Heart left ventricle (tissue), 16 donors: ENCODE results near the gene GGT6. TPM values are rescaled to one million over a fixed set of nuclear protein-coding genes. Genes with fewer than 3 reads are reported as not detected.

Source experiments
- ATAC-seq, 4 donors: fragments of 200-7000 bp; cut with Tn5 transposase; one replicate each; pipeline ENCODE4 v1.9.1; 2020 to 2022; ENCODE audit warnings: moderate library complexity in 4 of 4, mild to moderate bottlenecking in 3 of 4, moderate number of reproducible peaks in 1 of 4
- DNase-seq, 5 donors: peaks; one replicate each; pipeline ENCODE4 v3.0.0-alpha.2; 2020
- H3K27ac ChIP-seq, 12 donors: fragments of 200-600 bp; sonication (generic) in 4 of 12; one replicate each; pipeline versions ENCODE4 v1.5.0 to v1.8.0; 2016 to 2022; ENCODE audit warnings: mild to moderate bottlenecking in 2 of 12
- H3K27me3 ChIP-seq, 9 donors: fragments of 200-600 bp; sonication (generic) in 2 of 9; one replicate each; pipeline versions ENCODE4 v1.5.1 to v1.8.0; 2016 to 2022; ENCODE audit warnings: mild to moderate bottlenecking in 3 of 9
- H3K36me3 ChIP-seq, 9 donors: fragments of 200-600 bp; sonication (generic) in 2 of 9; one replicate each; pipeline versions ENCODE4 v1.5.0 to v1.8.0; 2018 to 2022; ENCODE audit warnings: mild to moderate bottlenecking in 2 of 9
- H3K4me1 ChIP-seq, 12 donors: fragments of 200-600 bp; sonication (generic) in 4 of 12; one replicate each; pipeline versions ENCODE4 v1.5.0 to v1.8.0; 2016 to 2022; ENCODE audit warnings: mild to moderate bottlenecking in 3 of 12
- H3K4me3 ChIP-seq, 12 donors: fragments of 200-600 bp; sonication (generic) in 4 of 12; one replicate each; pipeline versions ENCODE4 v1.5.0 to v1.8.0; 2017 to 2022; ENCODE audit warnings: mild to moderate bottlenecking in 9 of 12, moderate library complexity in 4 of 12
- H3K9me3 ChIP-seq, 12 donors: fragments of 200-600 bp; sonication (generic) in 4 of 12; one replicate each; pipeline versions ENCODE4 v1.5.0 to v1.8.0; 2016 to 2022; ENCODE audit warnings: mild to moderate bottlenecking in 1 of 12
- CTCF ChIP-seq, 12 donors: fragments of 200-600 bp; sonication (generic) in 4 of 12; IDR thresholded peaks; one replicate each; pipeline versions ENCODE4 v1.5.0 to v1.8.0; 2018 to 2022; ENCODE audit warnings: antibody characterized with exemption in 12 of 12, mild to moderate bottlenecking in 5 of 12
- POLR2A ChIP-seq, 2 donors: fragments of 450-650 bp; IDR thresholded peaks; one replicate each; pipeline ENCODE4 v1.6.1; 2017; ENCODE audit warnings: antibody characterized with exemption in 2 of 2, mild to moderate bottlenecking in 2 of 2, moderate library complexity in 2 of 2
- WGBS, 4 donors: extraction: QIAGEN DNeasy Blood & Tissue Kit in 2 of 4; methylation state at CpG; one replicate each; pipeline versions ENCODE4 v1.1.5 to v1.1.7; 2013 to 2018; 5-methylcytosine and 5-hydroxymethylcytosine counted together
- intact Hi-C, 10 donors: fragments of 100-400 bp; cut with DNase I; formaldehyde crosslinking; loops; one replicate each; pipeline versions ENCODE4 v1.11.1 to v1.14.2; 2022
- polyA plus RNA-seq, 2 donors: library from polyadenylated mRNA; stranded (reverse); fragments of 200-250 nt; gene quantifications; one replicate each; pipeline ENCODE4 v1.2.3, GENCODE V29; 2013
- total RNA-seq, 9 donors: library from RNA; depleted of rRNA in 2 of 9; stranded (reverse); fragments of >200 nt in 2 of 9; fragmentation: NEBNext Ultra II Directional in 3 of 9; extraction: Animal tissue kit (Norgen Biotek cat#: 25700) in 3 of 9; gene quantifications; one replicate each; pipeline versions ENCODE4 v1.1.0 to v1.2.4, GENCODE V29; 2016 to 2023
- donor health status: ischemic (EF 13 %, LVEDD 7.1; RV severe dilation, severe dysfunction).
- donor health status: healthy with polysubstance abuse.
- donor health status: DM: no; HTN: yes; CAD: no.
- donor health status: DM: no; HTN: no; CAD: no.
- donor health status: ischemic (EF 25% LVEDD 6.9; RV normal size, moderate dysfunction).
- donor health status: ischemic (EF 25% LVEDD 5.7; RV mildly dilated, moderate dysfunction).
- donor health status: healthy.
- donor health status: DM: yes; HTN: yes; CAD: no.
- donor health status: ischemic (EF 35%, LVEDD 5.7; RV mildly dilated, moderate dysfunction).
- donor health status: nonischemic (EF 11% LVEDD 7.7; RV severe dilation, severe dysfunction).
- donor health status: DM: yes; HTN: yes; CAD: no.
- donor health status: PGD.
- donor health status: ischemic (EF 29% LVEDD 5.4; RV normal size, mild dysfunction).
- donor health status: nonischemic (EF 23%, LVEDD 6.1; RV moderate dilation, normal function).

GGT6 gene
- total and polyA plus RNA-seq, 11 donors, result not detected

- ATAC-seq, result no peak
- no peak for DNase-seq
- Histone ChIP-seq H3K9me3 (no peaks in the 10 kb centered on the region), H3K4me3 (no peak overlapping the region), H3K4me1 (peaks cover 0 to 15% (median 2%) of the 10 kb centered on the region in 12 donors), H3K27me3 (no peaks in the 10 kb centered on the region), H3K36me3 (no peaks in the 10 kb centered on the region), H3K27ac (peak overlapping the region in 3 of 12 donors; percentile 27 to 57 (median 43))
- 60 to 76% (median 66%) methylated on average over 4 of the region's 4 CpGs for WGBS, 4 donors
- intact Hi-C loops, result no loop called here
- no peak for TF ChIP-seq POLR2A (IDR thresholded peaks at IDR 0.05)
- TF ChIP-seq CTCF (IDR thresholded peaks at IDR 0.05), result no peak
Observed at GRCh38 chr17:4573115-4573514, 12.7 kb upstream of the GGT6 start.

GRCh38 chr17:4572131-4572530, 11.8 kb upstream of the GGT6 start:
- Histone ChIP-seq H3K4me1 (peaks cover 0 to 15% (median 2%) of the 10 kb centered on the region in 12 donors), H3K4me3 (no peak overlapping the region), H3K36me3 (no peaks in the 10 kb centered on the region), H3K27me3 (no peaks in the 10 kb centered on the region), H3K9me3 (no peaks in the 10 kb centered on the region), H3K27ac (no peak overlapping the region)
- intact Hi-C loops, result no loop called here
- WGBS, 4 donors, result 74 to 86% (median 76%) methylated on average over 9 of the region's 9 CpGs
- TF ChIP-seq CTCF (IDR thresholded peaks at IDR 0.05) (no peak), POLR2A (IDR thresholded peaks at IDR 0.05) (no peak)
- no peak for DNase-seq
- ATAC-seq, result no peak

- no peak for TF ChIP-seq POLR2A (IDR thresholded peaks at IDR 0.05)
- no peak for TF ChIP-seq CTCF (IDR thresholded peaks at IDR 0.05)
- no peak overlapping the region for H3K27ac ChIP-seq
- intact Hi-C loops, result loop anchor here in 6 of 10 donors (5.0 to 10.0 kb wide), 4 partner anchors 38 to 325 kb away; partner anchors contain the start of gene C17orf107 (in 1 of the 6)
- H3K4me3 ChIP-seq, result no peak overlapping the region
- H3K9me3 ChIP-seq, result no peaks in the 10 kb centered on the region
- peaks cover 0 to 12% (median 4%) of the 10 kb centered on the region in 12 donors for H3K4me1 ChIP-seq
- DNase-seq, result no peak
- WGBS, 4 donors, result 50 to 93% (median 89%) methylated on average over 1 of the region's 1 CpG
- no peaks in the 10 kb centered on the region for H3K36me3 ChIP-seq
- no peak for ATAC-seq
- H3K27me3 ChIP-seq, result no peaks in the 10 kb centered on the region
Observed at GRCh38 chr17:4569591-4569990, 9.2 kb upstream of the GGT6 start.

GRCh38 chr17:4566785-4567184, 6.4 kb upstream of the GGT6 start:
- ATAC-seq (peak; percentile 79 to 90 (median 88)), DNase-seq (peak in 4 of 5 donors; percentile 44 to 55 (median 51))
- Histone ChIP-seq H3K27me3 (no peaks in the 10 kb centered on the region), H3K9me3 (no peaks in the 10 kb centered on the region), H3K36me3 (no peaks in the 10 kb centered on the region), H3K4me3 (no peak overlapping the region), H3K4me1 (peaks cover 0 to 19% (median 5%) of the 10 kb centered on the region in 12 donors), H3K27ac (peak overlapping the region in 1 of 12 donors; percentile 45)
- WGBS, 4 donors, result 20 to 23% (median 20%) methylated on average over 5 of the region's 5 CpGs
- intact Hi-C loops, result loop anchor here (1.0 to 10.0 kb wide), 8 partner anchors 41 to 328 kb away; partner anchors contain the start of gene C17orf107 (in 1 of the 10)
- TF ChIP-seq CTCF (IDR thresholded peaks at IDR 0.05) (peak; percentile 62 to 83 (median 78)), POLR2A (IDR thresholded peaks at IDR 0.05) (no peak)
